Ascending aorta (tissue), 2 donors: Measurements from ENCODE around the gene MUC13. TPM values are rescaled to one million over a fixed set of nuclear protein-coding genes. Genes with fewer than 3 reads are reported as not detected.

ENCODE experiments used
- DNase-seq, 2 donors: peaks; one replicate each; pipeline ENCODE4 v3.0.0-alpha.2; 2019; ENCODE audit warnings: low spot score in 2 of 2
- H3K27ac ChIP-seq, 2 donors: fragments of 200-600 bp; sonication (generic); one replicate each; pipeline ENCODE4 v1.5.1; 2016 to 2017; ENCODE audit warnings: mild to moderate bottlenecking in 1 of 2
- H3K27me3 ChIP-seq: fragments of 200-600 bp; sonication (generic); one replicate; pipeline ENCODE4 v1.5.1; 2017
- H3K36me3 ChIP-seq, 2 donors: fragments of 200-600 bp; sonication (generic); one replicate each; pipeline ENCODE4 v1.5.1; 2016
- H3K4me1 ChIP-seq, 2 donors: fragments of 200-600 bp; sonication (generic); one replicate each; pipeline ENCODE4 v1.5.1; 2016 to 2017; ENCODE audit warnings: mild to moderate bottlenecking in 1 of 2
- H3K4me3 ChIP-seq, 2 donors: fragments of 200-600 bp; sonication (generic); one replicate each; pipeline ENCODE4 v1.5.1; 2016 to 2017; ENCODE audit warnings: mild to moderate bottlenecking in 1 of 2
- H3K9me3 ChIP-seq, 2 donors: fragments of 200-600 bp; sonication (generic); one replicate each; pipeline ENCODE4 v1.5.1; 2016
- intact Hi-C: fragments of 100-400 bp; cut with DNase I; formaldehyde crosslinking; loops from one replicate; pipeline ENCODE4 v1.15.1; 2023
- total RNA-seq: library from RNA; depleted of rRNA; stranded (reverse); fragments of >200 nt; gene quantifications from one replicate; pipeline ENCODE4 v1.1.0, GENCODE V29; 2016
- TF ChIP-seq, protein P1 (sequence below), 3 experiments: fragments of 200-600 bp in 2 of 3; fragments of 450-650 bp in 1 of 3; sonication (generic) in 2 of 3; IDR thresholded peaks; one replicate each; pipeline ENCODE4 v1.5.1; 2016 to 2019; ENCODE audit warnings: antibody characterized with exemption in 3 of 3, mild to moderate bottlenecking in 1 of 3, moderate library complexity in 1 of 3

The MUC13 gene
- total RNA-seq, 1 donor from 2014 or later: not detected

DNA sequence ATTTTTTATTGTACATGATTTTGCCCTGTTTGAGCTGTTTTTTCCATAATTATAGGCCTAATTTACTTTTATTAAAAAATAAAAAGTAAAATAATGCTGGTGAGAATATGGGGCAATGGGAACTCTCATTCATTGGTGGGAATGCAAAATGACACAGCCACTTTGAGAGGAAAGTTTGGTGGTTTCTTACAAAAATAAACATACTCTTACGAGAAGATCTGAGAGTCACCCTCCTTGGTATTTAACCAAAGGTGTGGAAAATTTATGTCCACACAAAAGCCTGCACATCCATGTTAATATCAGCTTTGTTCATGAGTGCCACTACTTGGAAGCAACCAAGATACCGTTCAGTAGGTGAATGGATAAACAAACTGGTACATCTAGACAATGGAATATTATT is 9.8 kb downstream of the MUC13 start:
- H3K27me3 ChIP-seq: no peaks in the 10 kb centered on the region
- H3K36me3 ChIP-seq: no peaks in the 10 kb centered on the region
- no peaks in the 10 kb centered on the region for H3K9me3 ChIP-seq
- TF ChIP-seq, protein P1, sequence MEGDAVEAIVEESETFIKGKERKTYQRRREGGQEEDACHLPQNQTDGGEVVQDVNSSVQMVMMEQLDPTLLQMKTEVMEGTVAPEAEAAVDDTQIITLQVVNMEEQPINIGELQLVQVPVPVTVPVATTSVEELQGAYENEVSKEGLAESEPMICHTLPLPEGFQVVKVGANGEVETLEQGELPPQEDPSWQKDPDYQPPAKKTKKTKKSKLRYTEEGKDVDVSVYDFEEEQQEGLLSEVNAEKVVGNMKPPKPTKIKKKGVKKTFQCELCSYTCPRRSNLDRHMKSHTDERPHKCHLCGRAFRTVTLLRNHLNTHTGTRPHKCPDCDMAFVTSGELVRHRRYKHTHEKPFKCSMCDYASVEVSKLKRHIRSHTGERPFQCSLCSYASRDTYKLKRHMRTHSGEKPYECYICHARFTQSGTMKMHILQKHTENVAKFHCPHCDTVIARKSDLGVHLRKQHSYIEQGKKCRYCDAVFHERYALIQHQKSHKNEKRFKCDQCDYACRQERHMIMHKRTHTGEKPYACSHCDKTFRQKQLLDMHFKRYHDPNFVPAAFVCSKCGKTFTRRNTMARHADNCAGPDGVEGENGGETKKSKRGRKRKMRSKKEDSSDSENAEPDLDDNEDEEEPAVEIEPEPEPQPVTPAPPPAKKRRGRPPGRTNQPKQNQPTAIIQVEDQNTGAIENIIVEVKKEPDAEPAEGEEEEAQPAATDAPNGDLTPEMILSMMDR (IDR thresholded peaks at IDR 0.05): no peak
- no peak overlapping the region for H3K27ac ChIP-seq
- no peak overlapping the region for H3K4me3 ChIP-seq
- no peak for DNase-seq
- intact Hi-C loops: loop anchor here (5.0 kb wide), 1 partner anchor 663 kb away; no protein-coding TSS in a partner anchor
- no peaks in the 10 kb centered on the region for H3K4me1 ChIP-seq

DNA sequence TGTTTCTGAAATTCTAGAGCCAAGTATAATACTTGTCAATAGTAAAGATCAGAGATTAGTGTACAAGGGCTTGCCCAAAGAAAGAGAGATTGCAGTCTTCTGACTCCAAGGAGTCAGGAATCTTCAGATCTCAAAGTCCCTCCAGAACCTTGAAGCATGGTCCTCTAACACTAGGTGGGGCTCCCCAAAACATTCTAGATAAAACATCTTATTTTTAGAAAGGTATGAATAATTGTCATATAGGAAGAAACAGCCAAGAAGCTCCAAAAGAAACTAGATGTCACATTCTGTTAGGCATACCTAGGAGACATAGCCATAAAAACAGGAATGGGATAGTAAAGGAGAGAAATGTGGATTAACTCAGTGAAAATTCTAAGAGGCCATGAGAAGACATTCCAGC is 10.7 kb downstream of the MUC13 start:
- Histone ChIP-seq H3K27ac (no peak overlapping the region), H3K4me1 (no peaks in the 10 kb centered on the region), H3K4me3 (no peak overlapping the region), H3K36me3 (no peaks in the 10 kb centered on the region), H3K9me3 (no peaks in the 10 kb centered on the region), H3K27me3 (no peaks in the 10 kb centered on the region)
- no peak for DNase-seq
- intact Hi-C loops: no loop called here
- TF ChIP-seq, protein P1 (IDR thresholded peaks at IDR 0.05): no peak

DNA sequence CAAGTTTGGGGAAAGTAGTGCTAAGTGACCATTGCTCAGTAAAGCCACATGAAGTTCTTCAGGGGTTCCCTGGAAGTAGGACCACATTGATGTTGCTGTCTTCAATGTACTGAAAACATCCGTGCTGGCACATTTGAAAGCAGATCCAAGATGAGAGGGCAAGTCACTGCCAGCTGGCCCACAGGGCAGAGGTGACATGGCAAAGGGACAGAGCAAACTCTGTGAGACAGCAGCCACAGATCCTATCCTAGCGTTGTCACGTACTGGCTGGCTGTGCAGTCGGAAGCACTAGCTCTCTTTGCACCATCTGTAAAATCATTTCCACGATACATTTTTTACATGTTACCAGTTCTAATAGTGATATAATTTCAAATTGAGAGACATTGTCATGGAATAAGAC is 13.8 kb downstream of the MUC13 start:
- Histone ChIP-seq H3K4me1 (no peaks in the 10 kb centered on the region), H3K27ac (no peak overlapping the region), H3K4me3 (no peak overlapping the region), H3K27me3 (no peaks in the 10 kb centered on the region), H3K36me3 (no peaks in the 10 kb centered on the region), H3K9me3 (no peaks in the 10 kb centered on the region)
- intact Hi-C loops: no loop called here
- TF ChIP-seq, protein P1 (IDR thresholded peaks at IDR 0.05): no peak
- no peak for DNase-seq

DNA sequence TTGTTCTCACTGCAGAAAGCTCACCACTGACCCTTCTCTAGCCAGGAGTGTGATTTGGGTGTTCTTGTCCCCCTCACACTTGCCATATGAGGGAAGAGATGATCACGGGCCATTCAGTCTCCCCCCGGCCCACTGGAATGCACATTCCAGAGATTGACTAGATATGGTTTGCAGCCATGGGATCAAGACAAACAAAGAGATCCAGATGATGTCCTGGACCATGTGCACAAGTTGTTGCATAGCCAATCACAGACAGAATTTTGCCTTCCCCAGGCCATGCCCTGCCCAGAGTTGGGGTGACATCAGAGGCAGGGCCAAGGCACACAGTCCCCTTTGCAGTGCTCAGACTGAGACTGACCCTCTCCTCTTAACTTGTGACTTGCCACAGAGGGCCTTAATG is 14.8 kb downstream of the MUC13 start:
- H3K36me3 ChIP-seq: no peaks in the 10 kb centered on the region
- no peak overlapping the region for H3K27ac ChIP-seq
- intact Hi-C loops: no loop called here
- DNase-seq: no peak
- no peak overlapping the region for H3K4me3 ChIP-seq
- H3K4me1 ChIP-seq: no peaks in the 10 kb centered on the region
- TF ChIP-seq, protein P1 (IDR thresholded peaks at IDR 0.05): no peak
- H3K9me3 ChIP-seq: no peaks in the 10 kb centered on the region
- no peaks in the 10 kb centered on the region for H3K27me3 ChIP-seq

DNA sequence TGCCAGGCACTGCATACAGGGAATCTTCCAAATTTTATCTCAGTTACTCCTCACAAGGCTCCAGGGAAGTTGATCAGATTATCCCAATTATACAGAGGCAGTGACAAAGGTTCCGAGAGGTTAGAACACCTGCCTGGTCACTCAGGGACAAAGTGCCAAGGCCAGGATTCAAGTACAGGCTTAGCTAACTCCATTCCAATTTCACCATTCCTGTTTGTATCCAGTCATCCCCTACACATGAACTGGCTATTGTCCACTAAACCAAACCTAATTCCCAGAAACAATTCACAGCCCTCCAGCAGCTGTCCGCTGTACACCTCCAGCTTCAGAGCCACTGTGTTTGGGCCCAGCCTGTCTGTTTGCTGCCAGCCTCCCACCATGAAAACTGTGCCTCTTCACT is 16.0 kb downstream of the MUC13 start:
- Histone ChIP-seq H3K4me1 (no peaks in the 10 kb centered on the region), H3K27ac (no peak overlapping the region), H3K4me3 (no peak overlapping the region), H3K9me3 (no peaks in the 10 kb centered on the region), H3K27me3 (no peaks in the 10 kb centered on the region), H3K36me3 (no peaks in the 10 kb centered on the region)
- no peak for DNase-seq
- intact Hi-C loops: no loop called here
- TF ChIP-seq, protein P1 (IDR thresholded peaks at IDR 0.05): no peak

DNA sequence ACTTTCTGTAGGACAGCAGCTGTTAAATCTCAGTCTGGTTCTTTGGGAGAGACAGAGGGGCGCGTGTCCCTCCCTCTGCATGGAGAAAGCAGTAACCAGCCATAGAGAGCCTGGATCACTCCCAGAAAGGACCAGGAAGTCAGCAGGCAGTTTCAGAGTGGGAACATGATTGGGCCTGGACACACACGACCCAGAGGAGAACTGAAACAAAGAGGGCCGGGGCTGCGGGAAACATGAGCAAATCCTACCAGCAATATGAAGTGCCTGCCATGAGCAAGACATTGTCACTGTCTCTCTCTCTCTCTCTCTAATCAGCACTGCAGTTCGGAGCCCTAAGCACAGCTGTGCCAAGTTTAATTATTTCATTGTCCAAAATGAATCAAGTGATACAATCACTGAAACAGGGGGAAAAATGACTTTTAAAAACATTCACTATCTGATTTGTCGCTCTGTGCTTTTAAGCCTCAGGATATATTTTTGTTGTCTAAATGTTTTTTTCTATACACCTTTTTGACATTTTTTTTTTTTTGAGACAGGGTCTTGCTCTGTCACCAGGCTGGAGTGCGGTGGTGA is 17.6 kb downstream of the MUC13 start:
- intact Hi-C loops: no loop called here
- TF ChIP-seq, protein P1 (IDR thresholded peaks at IDR 0.05): no peak
- no peak overlapping the region for H3K27ac ChIP-seq
- no peaks in the 10 kb centered on the region for H3K27me3 ChIP-seq
- H3K4me1 ChIP-seq: no peaks in the 10 kb centered on the region
- no peaks in the 10 kb centered on the region for H3K36me3 ChIP-seq
- no peak overlapping the region for H3K4me3 ChIP-seq
- H3K9me3 ChIP-seq: no peaks in the 10 kb centered on the region
- no peak for DNase-seq
